SH-SY5Y (cell line): ENCODE measurements around the gene FBXL12.

Source experiments
- GATA2 ChIP-seq: IDR thresholded peaks from 2 replicates; pipeline ENCODE4 v1.6.1; 2011; ENCODE audit warnings: mild to moderate bottlenecking, low read depth, low read length
- GATA3 ChIP-seq: IDR thresholded peaks from 2 replicates; pipeline ENCODE4 v1.6.1; 2011; ENCODE audit warnings: low read depth, mild to moderate bottlenecking, low read length, moderate library complexity

DNA sequence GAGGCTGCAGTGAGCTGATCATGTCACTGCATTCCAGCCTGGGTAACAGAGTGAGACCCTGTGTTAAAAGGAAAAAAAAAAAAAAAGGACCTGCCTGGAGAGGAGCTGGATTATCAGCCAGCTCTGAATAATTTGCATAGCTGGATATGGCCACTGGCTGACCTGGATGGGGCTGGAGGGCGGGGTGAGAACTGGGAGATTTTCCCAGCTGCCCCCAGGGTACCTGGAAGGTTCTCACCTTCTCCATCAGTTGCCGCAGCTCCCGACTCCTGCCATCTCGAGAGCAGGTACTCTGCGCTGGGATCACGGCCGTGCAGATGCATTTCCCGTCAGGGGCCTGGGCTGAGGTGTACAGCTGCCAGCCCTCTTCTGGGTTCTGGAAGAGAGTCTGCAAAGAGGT lies 41.5 kb upstream of the FBXL12 start:
- TF ChIP-seq GATA2 (no peak), GATA3 (no peak)
